Muscle of leg (tissue), 11 donors: ENCODE results near the gene MAP3K12. TPM values are rescaled to one million over a fixed set of nuclear protein-coding genes. Genes with fewer than 3 reads are reported as not detected.
"Not testable (repeated sequence)": the region's sequence is repeated elsewhere in the genome, so short reads cannot be mapped to it uniquely, and the experiment has no call there.

Source experiments
- DNase-seq: peaks from one replicate; pipeline ENCODE4 v3.0.0; 2013
- H3K27ac ChIP-seq: one replicate; pipeline ENCODE4 v1.5.1; 2013; ENCODE audit warnings: mild to moderate bottlenecking, low read length, control low read depth
- H3K27me3 ChIP-seq: one replicate; pipeline ENCODE4 v1.6.1; 2013; ENCODE audit warnings: low read length; ENCODE audit not compliant: control insufficient read depth, insufficient read depth
- H3K36me3 ChIP-seq: one replicate; pipeline ENCODE4 v1.6.1; 2013; ENCODE audit warnings: low read length; ENCODE audit not compliant: control insufficient read depth, insufficient read depth
- H3K4me1 ChIP-seq: one replicate; pipeline ENCODE4 v1.6.1; 2013; ENCODE audit warnings: low read length; ENCODE audit not compliant: control insufficient read depth, insufficient read depth
- H3K4me3 ChIP-seq: one replicate; pipeline ENCODE4 v1.5.1; 2013; ENCODE audit warnings: low read length, control low read depth
- H3K9me3 ChIP-seq: replicated peaks from 2 replicates; pipeline ENCODE4 v1.6.1; 2013; ENCODE audit warnings: low read depth, low read length; ENCODE audit not compliant: control insufficient read depth
- WGBS: methylation state at CpG from one replicate; pipeline ENCODE4 v1.1.5; 2013; ENCODE audit warnings: missing lambda C conversion rate; ENCODE audit not compliant: insufficient coverage; 5-methylcytosine and 5-hydroxymethylcytosine counted together
- polyA plus RNA-seq, 8 donors: library from polyadenylated mRNA; unstranded; fragments of 120-200 nt; gene quantifications; one replicate each; pipeline versions ENCODE4 v1.2.1 to v1.2.3, GENCODE V29; 2013; ENCODE audit warnings: inconsistent platforms in 1 of 8, low replicate concordance in 1 of 8; ENCODE audit not compliant: insufficient read length in 8 of 8, insufficient read depth in 1 of 8
- total RNA-seq: library from RNA; stranded (reverse); fragments of 120-200 nt; gene quantifications from one replicate; pipeline ENCODE4 v1.2.4, GENCODE V29; 2013

Gene MAP3K12
- total and polyA plus RNA-seq, 9 donors = 12.1 to 19.7 (median 14.7) TPM

DNA sequence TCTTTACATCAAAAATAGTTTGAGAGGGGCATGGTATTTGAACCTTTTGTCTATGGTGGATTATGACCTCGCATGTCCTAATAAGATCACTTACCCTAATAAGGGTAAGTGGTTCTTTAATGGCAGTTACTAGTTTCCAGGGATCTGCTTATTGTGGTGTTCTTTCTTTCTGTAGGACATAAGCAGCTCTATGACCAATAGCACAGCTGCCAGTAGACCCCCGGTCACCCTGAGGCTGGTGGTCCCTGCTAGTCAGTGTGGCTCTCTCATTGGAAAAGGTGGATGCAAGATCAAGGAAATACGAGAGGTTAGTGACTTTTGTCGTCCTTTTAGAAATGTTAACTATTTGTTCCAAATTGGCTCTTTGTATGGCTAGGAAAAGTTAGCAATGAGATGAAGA lies 40.2 kb downstream of the MAP3K12 start:
- H3K27ac ChIP-seq = no peak overlapping the region

DNA sequence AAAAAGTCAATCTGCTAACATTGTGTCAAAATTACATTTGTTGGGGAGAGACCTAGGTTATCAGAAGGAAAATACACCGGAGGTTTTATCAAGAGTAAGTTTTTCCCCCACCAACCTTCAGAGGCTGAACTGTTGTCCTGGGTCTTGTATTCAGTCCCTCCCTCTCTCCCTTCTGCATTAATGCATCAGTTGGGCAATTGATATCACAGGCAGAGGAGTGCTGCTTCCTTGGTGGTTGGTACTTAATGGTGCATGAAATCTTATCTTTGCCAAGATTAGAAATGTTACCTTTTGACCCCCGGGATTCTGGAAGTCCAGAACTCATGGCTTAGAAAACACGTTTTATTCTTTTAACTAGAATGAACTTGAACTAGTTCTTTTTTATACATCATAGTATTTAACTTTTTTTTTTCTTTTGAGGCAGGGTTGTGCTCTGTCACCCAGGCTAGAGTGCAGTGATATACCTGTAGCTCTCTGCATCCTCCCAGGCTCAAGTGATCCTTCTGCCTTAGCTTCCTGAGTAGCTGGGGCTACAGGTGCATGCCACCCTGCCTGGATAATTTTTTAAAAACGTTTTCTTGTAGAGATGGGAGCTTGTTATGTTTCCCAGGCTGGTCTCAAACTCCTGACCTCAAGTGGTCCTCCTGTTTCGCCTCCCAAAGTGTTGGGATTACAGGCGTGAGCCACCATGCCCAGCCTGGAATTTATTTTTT lies 42.4 kb downstream of the MAP3K12 start:
- Histone ChIP-seq H3K36me3 (peaks cover 65% of the 10 kb centered on the region), H3K27me3 (no peaks in the 10 kb centered on the region), H3K4me3 (no peak overlapping the region), H3K9me3 (no peaks in the 10 kb centered on the region), H3K4me1 (peaks cover 12% of the 10 kb centered on the region), H3K27ac (no peak overlapping the region)
- WGBS = 50% methylated on average over 1 of the region's 6 CpGs
- DNase-seq = no peak

More for the DNA sequence above, 40.2 kb downstream of the MAP3K12 start:
- H3K9me3 ChIP-seq = no peaks in the 10 kb centered on the region
- no peak for DNase-seq
- WGBS = 40% methylated on average over 1 of the region's 4 CpGs
- H3K36me3 ChIP-seq = peaks cover 84% of the 10 kb centered on the region
- peaks cover 10% of the 10 kb centered on the region for H3K4me1 ChIP-seq
- no peak overlapping the region for H3K4me3 ChIP-seq
- no peaks in the 10 kb centered on the region for H3K27me3 ChIP-seq

DNA sequence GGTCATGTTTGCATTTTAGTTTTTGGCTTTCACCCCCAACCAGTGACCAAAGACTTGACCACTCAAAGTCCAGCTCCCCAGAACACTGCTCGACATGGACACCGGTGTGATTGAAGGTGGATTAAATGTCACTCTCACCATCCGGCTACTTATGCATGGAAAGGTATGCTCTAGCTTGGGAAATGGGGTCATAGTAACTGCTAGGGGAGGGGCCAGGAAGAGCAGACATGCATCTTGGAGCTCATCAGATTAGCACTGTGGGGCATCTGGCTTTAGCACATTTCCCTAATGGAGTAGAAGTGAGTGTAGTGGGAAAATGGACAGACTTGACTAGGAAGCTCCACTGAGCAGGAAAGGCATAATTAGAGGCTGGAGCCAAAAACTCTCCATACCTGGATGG lies 44.6 kb downstream of the MAP3K12 start:
- DNase-seq = no peak
- H3K36me3 ChIP-seq = peaks cover 44% of the 10 kb centered on the region
- WGBS = no CpG with 5 or more reads among the region's 3 CpGs
- no peaks in the 10 kb centered on the region for H3K27me3 ChIP-seq
- no peaks in the 10 kb centered on the region for H3K9me3 ChIP-seq
- H3K27ac ChIP-seq = no peak overlapping the region
- H3K4me3 ChIP-seq = no peak overlapping the region
- H3K4me1 ChIP-seq = peaks cover 9% of the 10 kb centered on the region

DNA sequence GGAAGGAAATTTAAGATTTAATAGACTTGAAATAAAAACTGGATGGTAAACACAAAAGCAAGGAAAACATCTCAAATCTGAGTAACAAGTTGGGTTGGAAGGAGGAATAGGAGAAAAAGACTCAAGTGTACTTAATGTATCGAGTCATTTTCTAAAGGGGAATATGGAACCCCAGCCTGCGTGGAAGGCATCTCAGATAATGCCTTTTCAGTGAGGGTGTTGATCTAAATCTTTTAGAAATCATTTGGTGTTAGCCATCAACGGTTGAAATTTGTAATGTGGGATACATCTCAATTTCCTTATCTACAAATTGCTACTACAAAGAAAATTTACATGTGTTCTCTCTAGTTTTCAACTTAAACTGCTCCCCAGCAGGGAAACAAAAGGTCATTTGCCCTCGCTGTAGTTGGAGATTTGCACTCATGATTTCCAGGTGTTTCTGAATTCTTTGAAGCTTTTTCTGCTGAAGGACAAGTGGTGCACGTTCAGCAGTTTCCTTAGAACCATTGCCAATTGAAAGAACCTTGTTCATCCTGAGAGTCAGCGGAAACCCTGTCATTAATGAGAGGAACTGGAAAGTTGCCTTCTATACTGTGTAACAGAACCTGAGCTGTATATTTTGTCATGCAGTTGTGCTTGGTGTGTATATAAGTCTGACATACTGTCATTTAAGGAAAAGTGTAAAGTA lies 45.2 kb downstream of the MAP3K12 start:
- peaks cover 41% of the 10 kb centered on the region for H3K36me3 ChIP-seq
- DNase-seq = no peak
- no peak overlapping the region for H3K4me3 ChIP-seq
- peaks cover 9% of the 10 kb centered on the region for H3K4me1 ChIP-seq
- no peaks in the 10 kb centered on the region for H3K9me3 ChIP-seq
- no peaks in the 10 kb centered on the region for H3K27me3 ChIP-seq
- WGBS = 18% methylated on average over 4 of the region's 6 CpGs
- no peak overlapping the region for H3K27ac ChIP-seq

DNA sequence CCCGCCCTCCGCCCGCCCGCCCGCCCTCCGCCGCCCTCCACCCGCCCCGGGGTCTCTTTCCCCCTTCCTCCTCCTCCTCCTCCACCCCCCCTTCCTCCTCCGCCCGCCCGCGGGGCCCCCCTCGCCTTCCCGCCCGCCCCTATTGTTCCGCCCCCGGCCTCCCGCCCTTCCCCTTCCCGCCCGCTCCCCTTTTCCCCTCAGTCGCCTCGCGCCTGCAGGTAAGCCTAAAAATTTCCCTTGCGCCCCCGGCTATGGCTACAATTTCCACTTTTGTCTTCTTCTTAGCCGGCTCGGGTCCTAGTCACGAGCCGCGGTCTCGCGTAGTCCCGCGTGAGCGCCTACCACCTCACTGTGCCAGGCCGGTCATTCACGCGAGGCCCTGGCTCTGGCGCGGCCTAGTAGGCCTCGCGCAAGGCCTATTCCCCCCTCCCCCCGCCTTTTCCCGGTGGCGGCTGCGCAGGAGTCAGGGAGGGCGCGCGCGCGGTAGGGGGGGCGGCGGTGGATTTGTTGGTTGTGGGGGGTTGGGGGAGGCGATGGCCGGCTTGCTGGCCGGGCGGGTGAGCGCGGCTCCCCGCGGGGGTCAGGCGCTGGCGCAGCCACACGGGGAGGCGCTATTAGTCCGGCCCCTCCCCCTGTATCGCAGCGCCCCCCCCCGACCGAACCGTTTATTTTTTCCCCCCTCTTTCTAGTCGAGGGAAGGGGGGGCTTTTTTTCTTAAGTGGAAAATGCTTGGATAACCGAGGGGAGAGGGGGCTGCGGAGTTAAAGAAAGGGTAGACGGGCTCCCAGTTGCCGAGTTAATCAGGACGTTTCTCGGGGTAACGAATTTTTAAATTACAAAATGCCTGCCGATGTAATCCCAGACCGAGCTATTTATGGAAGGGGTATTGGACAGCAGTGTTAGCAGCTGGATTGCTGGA lies 46.8 kb downstream of the MAP3K12 start:
- DNase-seq = peak; percentile 94
- Histone ChIP-seq H3K36me3 (peaks cover 26% of the 10 kb centered on the region), H3K4me1 (peaks cover 9% of the 10 kb centered on the region), H3K9me3 (no peaks in the 10 kb centered on the region), H3K27me3 (no peaks in the 10 kb centered on the region), H3K27ac (peak overlapping the region; percentile 98), H3K4me3 (peak overlapping the region; percentile 78)
- under 1% methylated on average over 31 of the region's 82 CpGs for WGBS

DNA sequence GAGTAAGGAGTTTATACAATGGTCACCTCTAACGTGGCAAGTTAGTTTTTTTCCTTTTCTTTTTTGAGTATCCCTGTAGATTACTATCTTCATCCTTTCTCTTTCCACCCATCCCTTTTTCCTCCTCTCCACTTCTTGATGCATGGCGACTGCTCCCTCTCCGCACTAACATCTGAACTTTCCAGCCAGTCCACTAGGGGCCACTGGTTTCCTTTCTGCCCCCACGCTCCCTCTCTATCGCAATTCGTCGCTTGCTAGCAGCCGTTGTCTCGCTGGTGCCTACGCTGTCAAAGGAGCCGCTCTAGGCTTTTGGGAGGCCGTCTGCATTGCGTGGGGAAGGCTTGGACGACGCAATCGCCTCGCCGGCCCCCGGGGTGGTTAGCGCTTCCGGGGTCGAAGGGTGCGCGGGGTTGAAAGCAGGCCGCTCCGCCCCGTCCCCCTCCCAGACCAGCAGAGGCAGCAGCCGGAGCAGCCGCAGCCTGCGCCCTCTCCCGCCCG lies 47.5 kb downstream of the MAP3K12 start, which contains the start of gene PCBP2:
Gene PCBP2, plus strand, starts transcription at position 442 of the 498 bp plus-strand sequence. CDS start 2,699 bp downstream, outside the sequence.
- WGBS = 0% methylated on average over 11 of the region's 32 CpGs
- H3K36me3 ChIP-seq = peaks cover 23% of the 10 kb centered on the region
- H3K27me3 ChIP-seq = no peaks in the 10 kb centered on the region
- H3K9me3 ChIP-seq = no peaks in the 10 kb centered on the region
- peak within 1 kb of the TSS; percentile 98 for H3K27ac ChIP-seq
- H3K4me3 ChIP-seq = peak within 1 kb of the TSS; percentile 78
- H3K4me1 ChIP-seq = peaks cover 9% of the 10 kb centered on the region
- DNase-seq = peak; percentile 100

DNA sequence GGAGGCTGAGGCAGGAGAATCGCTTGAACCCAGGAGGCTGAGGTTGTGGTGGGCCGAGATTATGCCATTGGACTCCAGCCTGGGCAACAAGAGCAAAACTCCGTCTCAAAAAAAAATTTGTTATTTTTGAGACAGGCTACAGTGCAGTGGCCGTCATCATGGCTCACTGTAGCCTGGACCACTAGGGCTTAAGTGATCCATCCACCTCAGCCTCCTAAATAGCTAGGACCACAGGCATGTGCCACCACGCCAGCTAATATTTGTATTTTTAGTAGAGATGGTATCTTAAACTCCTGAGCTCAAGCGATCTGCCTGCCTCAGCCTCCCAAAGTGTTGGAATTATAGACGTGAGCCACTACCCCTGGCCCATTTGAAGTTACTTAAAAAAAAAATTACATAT lies 48.3 kb downstream of the MAP3K12 start:
- no peak overlapping the region for H3K27ac ChIP-seq
- H3K36me3 ChIP-seq = peaks cover 21% of the 10 kb centered on the region
- WGBS = 79% methylated on average over 3 of the region's 7 CpGs

DNA sequence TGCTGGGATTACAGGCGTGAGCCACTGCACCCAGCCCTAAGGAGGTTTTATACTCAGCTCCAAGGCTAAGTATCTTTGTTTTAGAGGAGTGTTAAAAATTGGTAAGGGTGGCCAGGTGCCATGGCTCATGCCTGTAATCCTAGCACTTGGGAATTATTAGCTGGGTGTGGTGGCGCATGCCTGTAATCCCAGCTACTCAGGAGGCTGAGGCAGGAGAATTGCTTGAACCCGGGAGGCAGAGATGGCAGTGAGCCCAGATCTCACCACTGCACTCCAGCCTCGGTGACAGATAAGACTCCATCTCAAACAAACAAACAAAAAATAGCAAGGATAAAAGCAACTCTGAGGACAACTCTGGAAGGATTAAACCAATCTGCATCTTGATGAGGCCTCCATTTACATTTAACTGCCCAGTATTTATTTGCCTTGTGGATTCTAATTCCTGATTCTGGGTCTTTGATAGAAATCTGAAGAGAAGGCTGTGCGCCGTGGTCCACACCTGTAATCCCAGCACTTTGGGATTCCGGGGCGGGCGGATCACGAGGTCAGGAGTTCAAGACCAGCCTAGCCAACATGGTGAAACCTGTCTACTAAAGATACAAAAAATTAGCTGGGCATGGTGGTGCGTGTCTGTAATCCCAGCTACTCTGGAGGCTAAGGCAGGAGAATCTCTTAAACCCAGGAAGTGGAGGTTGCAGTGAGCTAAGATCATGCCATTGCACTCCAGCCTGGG lies 54.5 kb downstream of the MAP3K12 start:
- Histone ChIP-seq H3K36me3 (peaks cover 28% of the 10 kb centered on the region), H3K4me1 (peaks cover 14% of the 10 kb centered on the region)
- 96% methylated on average over 4 of the region's 11 CpGs for WGBS
- not testable (repeated sequence) for H3K27me3 ChIP-seq, H3K4me3 ChIP-seq, H3K27ac ChIP-seq, H3K9me3 ChIP-seq, DNase-seq

More for the DNA sequence above, 48.3 kb downstream of the MAP3K12 start:
- Histone ChIP-seq H3K9me3 (no peaks in the 10 kb centered on the region), H3K4me3 (no peak overlapping the region), H3K27me3 (no peaks in the 10 kb centered on the region), H3K4me1 (peaks cover 9% of the 10 kb centered on the region)
- no peak for DNase-seq

DNA sequence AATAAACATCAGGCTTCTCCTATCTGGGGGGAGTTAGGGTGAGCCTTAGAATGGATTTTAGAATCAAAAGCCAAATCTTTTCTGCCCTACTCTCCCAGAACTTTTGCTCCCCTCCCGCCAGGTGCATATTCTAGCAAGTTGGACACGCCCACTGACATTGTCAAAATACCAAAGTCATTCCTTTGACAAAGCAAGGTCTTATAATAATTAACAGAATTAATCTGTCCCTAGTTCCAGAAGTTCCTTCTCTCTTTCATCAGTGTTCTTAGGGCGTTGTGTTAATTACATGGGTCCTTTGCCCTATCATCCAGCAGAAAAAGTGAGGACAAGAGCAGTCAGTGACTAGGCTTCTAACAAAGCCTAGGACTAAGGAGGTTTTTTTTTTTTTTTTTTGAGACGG lies 55.3 kb downstream of the MAP3K12 start:
- no peaks in the 10 kb centered on the region for H3K27me3 ChIP-seq
- WGBS = 100% methylated on average over 2 of the region's 4 CpGs
- no peak for DNase-seq
- no peak overlapping the region for H3K27ac ChIP-seq
- no peaks in the 10 kb centered on the region for H3K9me3 ChIP-seq
- H3K36me3 ChIP-seq = peaks cover 28% of the 10 kb centered on the region
- H3K4me3 ChIP-seq = no peak overlapping the region
- peaks cover 14% of the 10 kb centered on the region for H3K4me1 ChIP-seq
